GM23338 (cell line): Measurements from ENCODE around the gene NFE2. TPM values are rescaled to one million over a fixed set of nuclear protein-coding genes. Genes with fewer than 3 reads are reported as not detected.

Experiments
- ATAC-seq: fragments of 200-7000 bp; cut with Tn5 transposase; 3 replicates; pipeline ENCODE4 v1.9.1; 2020
- DNase-seq: peaks from one replicate; pipeline ENCODE4 v3.0.0-alpha.2; 2015; ENCODE audit warnings: low spot score
- H2AFZ ChIP-seq: fragments of 200-600 bp; sonication (generic); 2 replicates; pipeline ENCODE4 v1.8.0; 2016; ENCODE audit warnings: antibody characterized with exemption, mild to moderate bottlenecking, moderate library complexity
- H3F3A ChIP-seq: fragments of 200-600 bp; sonication (generic); replicated peaks from 2 replicates; pipeline ENCODE4 v1.8.0; 2017; ENCODE audit warnings: antibody characterized with exemption, mixed run types, low read depth
- H3K27ac ChIP-seq: fragments of 200-600 bp; sonication (generic); 2 replicates; pipeline ENCODE4 v1.6.1; 2016; ENCODE audit warnings: low read depth
- H3K27me3 ChIP-seq: fragments of 200-600 bp; sonication (generic); 2 replicates; pipeline ENCODE4 v1.8.0; 2016; ENCODE audit warnings: mild to moderate bottlenecking, mixed run types, moderate library complexity; ENCODE audit not compliant: insufficient read depth
- H3K36me3 ChIP-seq: fragments of 200-600 bp; sonication (generic); 2 replicates; pipeline ENCODE4 v1.8.0; 2016; ENCODE audit warnings: mild to moderate bottlenecking; ENCODE audit not compliant: insufficient read depth
- H3K4me1 ChIP-seq: fragments of 200-600 bp; sonication (generic); 2 replicates; pipeline ENCODE4 v1.8.0; 2016; ENCODE audit warnings: mild to moderate bottlenecking, moderate library complexity; ENCODE audit not compliant: insufficient read depth
- H3K4me2 ChIP-seq: fragments of 200-600 bp; sonication (generic); 2 replicates; pipeline ENCODE4 v1.7.1; 2017; ENCODE audit warnings: mixed run types
- H3K4me3 ChIP-seq: fragments of 200-600 bp; sonication (generic); 2 replicates; pipeline ENCODE4 v1.6.1; 2016; ENCODE audit warnings: mixed run types
- H3K79me2 ChIP-seq: fragments of 200-600 bp; sonication (generic); replicated peaks from 2 replicates; pipeline ENCODE4 v1.8.0; 2017; ENCODE audit warnings: mild to moderate bottlenecking; ENCODE audit not compliant: insufficient read depth
- H3K9me2 ChIP-seq: fragments of 200-600 bp; sonication (generic); 2 replicates; pipeline ENCODE4 v1.8.0; 2017; ENCODE audit not compliant: insufficient read depth
- H4K20me1 ChIP-seq: fragments of 200-600 bp; sonication (generic); replicated peaks from 2 replicates; pipeline ENCODE4 v1.8.0; 2017; ENCODE audit warnings: mild to moderate bottlenecking; ENCODE audit not compliant: insufficient read depth
- H3K27ac Mint-ChIP-seq: 2 replicates; pipeline ENCODE4 v1.8.0; 2020; ENCODE audit warnings: inconsistent platforms, mild to moderate bottlenecking, moderate library complexity, mixed read lengths
- H3K27me3 Mint-ChIP-seq: 3 replicates; pipeline ENCODE4 v1.8.0; 2022; ENCODE audit warnings: low read depth, mild to moderate bottlenecking, moderate library complexity, mixed read lengths, inconsistent platforms; ENCODE audit not compliant: insufficient read depth, poor library complexity
- H3K36me3 Mint-ChIP-seq: 3 replicates; pipeline ENCODE4 v1.8.0; 2021; ENCODE audit warnings: low read depth, mild to moderate bottlenecking, inconsistent platforms, moderate library complexity, mixed read lengths
- H3K4me1 Mint-ChIP-seq: 3 replicates; pipeline ENCODE4 v1.8.0; 2020; ENCODE audit warnings: mild to moderate bottlenecking, inconsistent platforms, mixed read lengths
- H3K4me3 Mint-ChIP-seq: 3 replicates; pipeline ENCODE4 v1.8.0; 2021; ENCODE audit warnings: moderate library complexity, mild to moderate bottlenecking, inconsistent platforms, mixed read lengths
- H3K9me3 Mint-ChIP-seq: 3 replicates; pipeline ENCODE4 v1.8.0; 2020; ENCODE audit warnings: moderate library complexity, mild to moderate bottlenecking, inconsistent platforms, mixed read lengths
- ETS1 ChIP-seq: IDR thresholded peaks from 2 replicates; pipeline ENCODE4 v1.6.1; 2016; ENCODE audit warnings: antibody characterized with exemption
- NANOG ChIP-seq: IDR thresholded peaks from 2 replicates; pipeline ENCODE4 v1.6.1; 2016; ENCODE audit warnings: antibody characterized with exemption, borderline replicate concordance
- ZNF331 ChIP-seq: fragments of 250-450 bp; sonication (Bioruptor Pico); IDR thresholded peaks from 2 replicates; pipeline ENCODE4 v1.5.0; 2020; ENCODE audit warnings: low read depth, mild to moderate bottlenecking, moderate library complexity
- microRNA counts: library from miRNA; unstranded; fragments of <30 nt; microRNA quantifications from one replicate; lab custom pipeline; 2017
- microRNA-seq: library from miRNA; unstranded; fragments of <30 nt; microRNA quantifications from one replicate; pipeline ENCODE4, GENCODE V29; 2017
- polyA plus RNA-seq: library from polyadenylated mRNA; unstranded; fragments of >200 nt; fragmentation: Nextera tagmentation; extraction: Ambion mirVana; gene quantifications from 2 replicates; pipeline ENCODE4 v1.2.1, GENCODE V29; 2016
- small RNA-seq: library from RNA; depleted of rRNA; stranded (forward); fragments of <200 nt; gene quantifications from one replicate; pipeline ENCODE3, GENCODE V24; 2014; ENCODE audit warnings: low replicate concordance
- total RNA-seq: library from RNA; depleted of rRNA; stranded (reverse); fragments of >200 nt; shearing (Covaris generic); gene quantifications from 2 replicates; pipeline ENCODE4 v1.2.3, GENCODE V29; 2014; rRNA removed

NFE2 gene
- total and polyA plus RNA-seq, 2 experiments from 2014 or later = 1.3 to 1.8 TPM

GRCh38 chr12:54246011-54246641 lies 54.7 kb downstream of the NFE2 start:
- Histone ChIP-seq H3K27ac (no peak overlapping the region), H3K27me3 (no peaks in the 10 kb centered on the region), H3K9me2 (no peaks in the 10 kb centered on the region), H3K4me3 (no peak overlapping the region), H3K4me2 (no peak overlapping the region), H3K4me1 (no peaks in the 10 kb centered on the region), H3K36me3 (peaks cover 38% of the 10 kb centered on the region), H3F3A (peaks cover 8% of the 10 kb centered on the region; the same call in 1 of the 2 replicates), H2AFZ (no peak overlapping the region), H4K20me1 (peaks cover 10% of the 10 kb centered on the region; the same call in 1 of the 2 replicates), H3K79me2 (peaks cover 9% of the 10 kb centered on the region)
- H3K27me3 Mint-ChIP-seq = peaks cover 3% of the 10 kb centered on the region
- TF ChIP-seq ZNF331 (CRISPR knock-in tag) (no peak), NANOG (no peak), ETS1 (no peak)
- DNase-seq (no peak), ATAC-seq (no peak)
- H3K36me3 Mint-ChIP-seq = peaks cover 89% of the 10 kb centered on the region
- no peaks in the 10 kb centered on the region for H3K4me1 Mint-ChIP-seq
- no peaks in the 10 kb centered on the region for H3K9me3 Mint-ChIP-seq
- no peak overlapping the region for H3K4me3 Mint-ChIP-seq
- no peak overlapping the region for H3K27ac Mint-ChIP-seq

MicroRNAs encoded within 50 kb of the gene (microRNA counts, 767-probe panel; counts per million panel counts)
- microRNA hsa-miR-148b-3p (lab: Ali Mortazavi, UCI) = 8,148 counts per million, percentile 49 among the panel's probes with 10 or more counts

Small RNA genes within 50 kb of the gene (microRNA-seq; reads per million reads assigned to microRNA genes)
- gene MIR148B = 35.4 reads per million, percentile 50 among the genes with 10 or more reads in this experiment

Small RNA genes within 50 kb of the gene (small RNA-seq; reads per million reads assigned to genes)
- gene MIR148B = 29.5 reads per million, percentile 98 among the genes with 10 or more reads in this experiment
- gene RN7SL390P = not detected
- not detected for gene RN7SL744P
- gene RNU6-950P = not detected

Other genes starting within 250 kb of the NFE2 start
- not detected in 2 replicates for gene HOXC4, start 247.2 kb downstream of the NFE2 start, total RNA-seq
- not detected in 2 replicates for gene HOXC4, start 247.2 kb downstream of the NFE2 start, polyA plus RNA-seq
- gene SMUG1, start 112.0 kb downstream of the NFE2 start, total RNA-seq = 19.6 and 23.8 TPM in 2 replicates
- gene SMUG1, start 112.0 kb downstream of the NFE2 start, polyA plus RNA-seq = 21.8 and 23.1 TPM in 2 replicates
- 193 and 212 TPM in 2 replicates for gene CBX5, start 20.9 kb downstream of the NFE2 start, total RNA-seq
- 152 and 175 TPM in 2 replicates for gene CBX5, start 20.9 kb downstream of the NFE2 start, polyA plus RNA-seq
- gene HNRNPA1, start 20.3 kb downstream of the NFE2 start, total RNA-seq = 1,104 and 1,281 TPM in 2 replicates
- gene HNRNPA1, start 20.3 kb downstream of the NFE2 start, polyA plus RNA-seq = 2,363 and 2,576 TPM in 2 replicates
- gene COPZ1, start 24.1 kb upstream of the NFE2 start, total RNA-seq = 72.5 and 91.2 TPM in 2 replicates
- gene COPZ1, start 24.1 kb upstream of the NFE2 start, polyA plus RNA-seq = 72.7 and 79.9 TPM in 2 replicates
- not detected in 2 replicates for gene GPR84, start 63.5 kb upstream of the NFE2 start, total RNA-seq
- gene GPR84, start 63.5 kb upstream of the NFE2 start, polyA plus RNA-seq = not detected in 2 replicates
- 10.9 and 22.3 TPM in 2 replicates for gene ZNF385A, start 83.7 kb upstream of the NFE2 start, total RNA-seq
- gene ZNF385A, start 83.7 kb upstream of the NFE2 start, polyA plus RNA-seq = 19.6 and 21.7 TPM in 2 replicates
- 23.7 and 24.2 TPM in 2 replicates for gene ITGA5, start 118.3 kb upstream of the NFE2 start, total RNA-seq
- gene ITGA5, start 118.3 kb upstream of the NFE2 start, polyA plus RNA-seq = 5.9 and 7.3 TPM in 2 replicates
- not detected in 2 replicates for gene GTSF1, start 172.6 kb upstream of the NFE2 start, total RNA-seq
- 1.3 and 2.3 TPM in 2 replicates for gene GTSF1, start 172.6 kb upstream of the NFE2 start, polyA plus RNA-seq
- not detected in 2 replicates for gene NCKAP1L, start 196.7 kb upstream of the NFE2 start, total RNA-seq
- 0.12 TPM in 1 of 2 replicates, not detected in the other for gene NCKAP1L, start 196.7 kb upstream of the NFE2 start, polyA plus RNA-seq
- 0.59 and 2.2 TPM in 2 replicates for gene PDE1B, start 248.6 kb upstream of the NFE2 start, total RNA-seq
- 0.28 and 0.52 TPM in 2 replicates for gene PDE1B, start 248.6 kb upstream of the NFE2 start, polyA plus RNA-seq